ENCODE data around the gene HMGCR.

The HMGCR gene

DNA sequence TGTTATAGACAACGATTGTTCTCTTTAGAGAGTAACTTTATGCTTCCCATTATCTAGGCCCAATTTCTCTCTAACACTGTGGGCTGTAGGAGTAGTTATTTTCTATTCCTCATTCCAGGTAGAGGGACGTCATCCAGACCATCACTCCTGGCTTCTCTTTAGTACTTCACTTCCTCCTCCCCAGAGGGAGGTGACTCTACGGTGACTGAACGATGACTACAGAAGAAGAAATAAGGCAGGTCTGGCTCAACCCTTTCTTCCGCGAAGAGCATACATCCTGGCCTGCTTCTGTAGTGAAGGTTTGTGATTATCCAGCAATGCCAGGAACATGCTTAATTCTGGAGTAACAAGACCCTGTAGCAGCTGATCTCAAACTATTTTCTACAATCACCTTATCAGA is 50.8 kb downstream of the HMGCR start:
- Mint-ChIP-seq H3K4me3 (no peak overlapping the region), H3K4me1 (ENCODE audit: low read depth) (peaks cover 12% of the 10 kb centered on the region), H3K9me3 (no peaks in the 10 kb centered on the region), H3K27me3 (no peaks in the 10 kb centered on the region), H3K27ac (no peak overlapping the region), H3K36me3 (ENCODE audit: low read depth) (peaks cover 45% of the 10 kb centered on the region)

DNA sequence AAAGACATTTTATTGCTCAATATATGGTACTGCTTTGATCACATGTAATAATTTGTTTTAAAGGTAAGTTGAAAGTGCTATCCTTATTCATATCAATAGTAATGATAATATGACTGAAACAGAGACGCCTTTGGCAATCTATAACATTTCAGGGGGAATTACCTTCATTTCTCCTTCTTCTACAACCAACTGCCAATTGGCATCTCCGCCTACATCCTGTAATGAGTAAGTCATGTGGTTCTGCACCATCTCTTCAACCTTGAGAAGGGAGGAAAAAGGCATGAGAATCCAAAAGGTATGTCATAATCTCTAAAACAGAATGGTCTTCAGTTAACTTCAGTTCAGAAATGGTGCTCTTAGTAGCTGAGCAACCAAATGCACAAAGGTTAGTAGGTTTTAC is 52.4 kb downstream of the HMGCR start:
- no peaks in the 10 kb centered on the region for H3K9me3 Mint-ChIP-seq
- H3K27me3 Mint-ChIP-seq: no peaks in the 10 kb centered on the region
- peak overlapping the region; percentile 31 for H3K27ac Mint-ChIP-seq
- H3K4me1 Mint-ChIP-seq (ENCODE audit: low read depth): peaks cover 12% of the 10 kb centered on the region
- H3K36me3 Mint-ChIP-seq (ENCODE audit: low read depth): peaks cover 34% of the 10 kb centered on the region
- no peak overlapping the region for H3K4me3 Mint-ChIP-seq

GRCh38 chr5:75395277-75395676 is 58.3 kb downstream of the HMGCR start:
- no peak overlapping the region for H3K27ac Mint-ChIP-seq
- no peaks in the 10 kb centered on the region for H3K27me3 Mint-ChIP-seq
- no peak overlapping the region for H3K4me3 Mint-ChIP-seq
- H3K4me1 Mint-ChIP-seq (ENCODE audit: low read depth): no peaks in the 10 kb centered on the region
- peaks cover 24% of the 10 kb centered on the region for H3K36me3 Mint-ChIP-seq (ENCODE audit: low read depth)
- no peaks in the 10 kb centered on the region for H3K9me3 Mint-ChIP-seq

GRCh38 chr5:75405296-75405695 is 68.3 kb downstream of the HMGCR start:
- peaks cover 36% of the 10 kb centered on the region for H3K36me3 Mint-ChIP-seq (ENCODE audit: low read depth)

More at GRCh38 chr5:75405296-75405695, 68.3 kb downstream of the HMGCR start:
- Mint-ChIP-seq H3K9me3 (no peaks in the 10 kb centered on the region), H3K27me3 (no peaks in the 10 kb centered on the region), H3K27ac (peak overlapping the region; percentile 37), H3K4me3 (no peak overlapping the region), H3K4me1 (ENCODE audit: low read depth) (peaks cover 5% of the 10 kb centered on the region)

Data from stimulated activated naive CD8-positive, alpha-beta T cell treated with anti-CD3 and anti-CD28 coated beads, Interleukin-15, Interleukin-2, amounts not matched to agents 100 ng/mL and 50 ng/mL, for 24 hours (primary cell).